HFF-Myc (cell line): Measurements from ENCODE around the gene AMD1.

Experiments used
- DNase-seq: peaks from one replicate; pipeline ENCODE4 v3.0.0-alpha.2; 2011; ENCODE audit warnings: low read depth; ENCODE audit errors: extremely low read depth
- H3K4me3 ChIP-seq: replicated peaks from 2 replicates; pipeline ENCODE4 v1.5.1; 2011; ENCODE audit warnings: low read depth, mild to moderate bottlenecking, control low read depth, low read length
- CTCF ChIP-seq: IDR thresholded peaks from 2 replicates; pipeline ENCODE4 v1.5.1; 2012; ENCODE audit warnings: mild to moderate bottlenecking, low read depth, low read length, control low read depth; ENCODE audit errors: missing control alignments

The AMD1 gene

DNA sequence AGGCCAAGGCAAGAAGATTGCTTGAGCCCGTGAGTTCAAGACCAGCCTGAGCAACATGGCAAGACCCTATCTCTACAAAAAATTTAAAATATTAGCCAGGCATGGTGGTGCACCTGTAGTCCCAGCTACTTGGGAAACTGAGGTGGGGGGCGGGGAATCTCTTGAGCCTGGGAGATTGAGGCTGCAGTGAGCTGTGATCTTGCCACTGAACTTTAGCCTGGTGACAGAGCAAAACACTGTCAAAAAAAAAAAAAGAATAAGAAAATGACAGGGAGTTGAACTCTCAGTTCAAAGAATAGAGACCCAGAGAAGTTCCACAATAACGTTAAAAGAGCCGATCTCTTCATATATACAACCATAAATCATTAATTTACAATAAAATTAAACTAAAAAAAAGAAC is 24.8 kb upstream of the AMD1 start:
- TF ChIP-seq CTCF: no peak
- no peak for DNase-seq
- no peak overlapping the region for H3K4me3 ChIP-seq

- TF ChIP-seq CTCF: no peak
- H3K4me3 ChIP-seq: no peak overlapping the region
- no peak for DNase-seq
Observed at GRCh38 chr6:110852773-110853172, 21.8 kb upstream of the AMD1 start.

- DNase-seq: no peak
- no peak for TF ChIP-seq CTCF
- no peak overlapping the region for H3K4me3 ChIP-seq
Observed at GRCh38 chr6:110853754-110854477, 20.7 kb upstream of the AMD1 start.

DNA sequence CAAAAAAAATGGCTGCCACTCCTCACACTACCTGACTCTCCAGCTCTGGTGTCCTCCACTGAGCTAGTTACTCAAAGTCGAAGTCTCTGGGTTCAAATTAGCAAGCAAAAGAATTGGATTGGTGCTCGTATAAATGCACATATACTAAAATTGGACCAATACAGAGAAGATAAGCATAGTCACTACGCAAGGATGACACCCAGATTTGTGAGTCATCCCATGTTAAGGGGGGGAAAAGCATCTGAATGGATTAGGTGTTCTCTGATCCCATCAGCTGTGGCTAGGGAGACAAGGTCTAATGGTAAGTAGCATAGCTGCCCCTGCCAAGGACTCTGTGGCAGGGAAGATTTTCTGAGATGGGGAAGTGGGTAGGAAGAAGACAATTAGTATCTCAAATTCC is 18.3 kb upstream of the AMD1 start:
- no peak for TF ChIP-seq CTCF
- no peak overlapping the region for H3K4me3 ChIP-seq
- no peak for DNase-seq

DNA sequence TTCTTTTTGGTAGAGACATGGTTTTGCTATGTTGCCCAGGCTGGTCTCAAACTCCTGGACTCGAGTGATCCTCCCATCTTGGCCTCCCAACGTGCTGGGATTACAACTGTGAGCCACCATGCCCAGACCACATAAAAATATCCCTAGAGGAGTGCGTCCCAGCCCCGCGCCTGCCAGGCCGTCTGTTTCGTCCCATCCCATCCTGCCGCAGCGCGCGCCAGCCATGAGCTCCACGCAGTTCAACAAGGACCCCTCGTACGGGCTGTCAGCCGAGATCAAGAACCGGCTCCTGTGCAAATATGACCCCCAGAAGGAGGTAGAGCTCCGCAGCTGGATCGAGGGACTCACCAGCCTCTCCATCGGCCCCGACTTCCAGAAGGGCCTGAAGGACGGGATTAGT is 16.6 kb upstream of the AMD1 start:
- no peak for DNase-seq
- H3K4me3 ChIP-seq: no peak overlapping the region
- TF ChIP-seq CTCF: no peak

GRCh38 chr6:110858562-110859214 is 15.9 kb upstream of the AMD1 start:
- TF ChIP-seq CTCF: no peak
- no peak overlapping the region for H3K4me3 ChIP-seq
- DNase-seq: no peak
